Retinal pigment epithelial cell (primary cell): ENCODE measurements around the gene EPS8L3.

Experiments used
- DNase-seq: peaks from one replicate; pipeline ENCODE4 v3.0.0-alpha.2; 2010; ENCODE audit warnings: low read depth
- H3K4me3 ChIP-seq: 2 replicates; pipeline ENCODE4 v1.5.1; 2011; ENCODE audit warnings: mild to moderate bottlenecking, low read length, control low read depth, moderate library complexity
- TF ChIP-seq, protein P1 (sequence below): conservative IDR thresholded peaks from 2 replicates; pipeline ENCODE4 v1.5.1; 2011; ENCODE audit warnings: low read depth, low read length, control low read depth, inconsistent platforms

EPS8L3 gene, protein sequence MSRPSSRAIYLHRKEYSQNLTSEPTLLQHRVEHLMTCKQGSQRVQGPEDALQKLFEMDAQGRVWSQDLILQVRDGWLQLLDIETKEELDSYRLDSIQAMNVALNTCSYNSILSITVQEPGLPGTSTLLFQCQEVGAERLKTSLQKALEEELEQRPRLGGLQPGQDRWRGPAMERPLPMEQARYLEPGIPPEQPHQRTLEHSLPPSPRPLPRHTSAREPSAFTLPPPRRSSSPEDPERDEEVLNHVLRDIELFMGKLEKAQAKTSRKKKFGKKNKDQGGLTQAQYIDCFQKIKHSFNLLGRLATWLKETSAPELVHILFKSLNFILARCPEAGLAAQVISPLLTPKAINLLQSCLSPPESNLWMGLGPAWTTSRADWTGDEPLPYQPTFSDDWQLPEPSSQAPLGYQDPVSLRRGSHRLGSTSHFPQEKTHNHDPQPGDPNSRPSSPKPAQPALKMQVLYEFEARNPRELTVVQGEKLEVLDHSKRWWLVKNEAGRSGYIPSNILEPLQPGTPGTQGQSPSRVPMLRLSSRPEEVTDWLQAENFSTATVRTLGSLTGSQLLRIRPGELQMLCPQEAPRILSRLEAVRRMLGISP

DNA sequence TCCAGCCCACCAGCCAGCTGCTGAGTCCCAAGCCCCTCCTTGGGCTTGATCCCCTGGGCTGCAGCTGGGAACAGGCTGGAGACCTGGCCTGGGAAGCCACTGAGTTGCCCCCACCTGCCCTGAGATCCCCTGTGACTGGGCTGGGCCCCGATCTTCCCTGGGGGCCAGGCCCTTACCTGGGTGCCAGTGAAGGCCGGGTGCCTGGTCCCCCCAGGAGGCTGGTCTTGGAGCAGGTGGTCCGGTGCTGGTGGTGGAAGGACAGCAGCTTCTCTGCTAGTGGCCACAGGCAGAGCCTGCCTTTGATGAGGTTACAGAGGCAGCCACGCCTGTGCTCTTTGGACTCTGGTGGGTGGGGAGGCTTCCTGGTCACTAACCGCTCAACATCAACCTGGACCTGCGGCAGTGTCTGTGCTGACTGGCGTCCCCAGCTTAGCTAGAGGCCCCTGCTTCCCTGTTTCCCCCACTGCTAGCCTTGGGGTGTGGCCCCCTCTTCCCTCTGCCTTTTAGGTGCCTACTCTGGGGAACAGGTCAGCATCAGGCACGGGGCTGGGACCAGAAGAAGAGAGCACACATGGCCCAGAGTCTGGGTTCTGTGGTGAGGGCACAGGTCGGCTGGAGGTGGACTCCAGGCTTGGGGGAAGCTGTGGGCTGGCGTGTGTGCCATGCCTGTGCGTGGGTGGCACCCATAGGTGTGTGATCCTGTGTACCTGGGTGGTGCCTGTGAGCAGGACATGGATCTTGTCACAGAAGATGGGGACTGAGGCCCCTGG, at the start of gene EPS8L3:
TSS of gene EPS8L3 (minus strand) at position 278 of the 770 bp plus-strand sequence. CDS start 2,174 bp downstream, outside the sequence.
- no peak for DNase-seq
- TF ChIP-seq, protein P1, sequence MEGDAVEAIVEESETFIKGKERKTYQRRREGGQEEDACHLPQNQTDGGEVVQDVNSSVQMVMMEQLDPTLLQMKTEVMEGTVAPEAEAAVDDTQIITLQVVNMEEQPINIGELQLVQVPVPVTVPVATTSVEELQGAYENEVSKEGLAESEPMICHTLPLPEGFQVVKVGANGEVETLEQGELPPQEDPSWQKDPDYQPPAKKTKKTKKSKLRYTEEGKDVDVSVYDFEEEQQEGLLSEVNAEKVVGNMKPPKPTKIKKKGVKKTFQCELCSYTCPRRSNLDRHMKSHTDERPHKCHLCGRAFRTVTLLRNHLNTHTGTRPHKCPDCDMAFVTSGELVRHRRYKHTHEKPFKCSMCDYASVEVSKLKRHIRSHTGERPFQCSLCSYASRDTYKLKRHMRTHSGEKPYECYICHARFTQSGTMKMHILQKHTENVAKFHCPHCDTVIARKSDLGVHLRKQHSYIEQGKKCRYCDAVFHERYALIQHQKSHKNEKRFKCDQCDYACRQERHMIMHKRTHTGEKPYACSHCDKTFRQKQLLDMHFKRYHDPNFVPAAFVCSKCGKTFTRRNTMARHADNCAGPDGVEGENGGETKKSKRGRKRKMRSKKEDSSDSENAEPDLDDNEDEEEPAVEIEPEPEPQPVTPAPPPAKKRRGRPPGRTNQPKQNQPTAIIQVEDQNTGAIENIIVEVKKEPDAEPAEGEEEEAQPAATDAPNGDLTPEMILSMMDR, result no peak
- no peak within 1 kb of the TSS for H3K4me3 ChIP-seq

DNA sequence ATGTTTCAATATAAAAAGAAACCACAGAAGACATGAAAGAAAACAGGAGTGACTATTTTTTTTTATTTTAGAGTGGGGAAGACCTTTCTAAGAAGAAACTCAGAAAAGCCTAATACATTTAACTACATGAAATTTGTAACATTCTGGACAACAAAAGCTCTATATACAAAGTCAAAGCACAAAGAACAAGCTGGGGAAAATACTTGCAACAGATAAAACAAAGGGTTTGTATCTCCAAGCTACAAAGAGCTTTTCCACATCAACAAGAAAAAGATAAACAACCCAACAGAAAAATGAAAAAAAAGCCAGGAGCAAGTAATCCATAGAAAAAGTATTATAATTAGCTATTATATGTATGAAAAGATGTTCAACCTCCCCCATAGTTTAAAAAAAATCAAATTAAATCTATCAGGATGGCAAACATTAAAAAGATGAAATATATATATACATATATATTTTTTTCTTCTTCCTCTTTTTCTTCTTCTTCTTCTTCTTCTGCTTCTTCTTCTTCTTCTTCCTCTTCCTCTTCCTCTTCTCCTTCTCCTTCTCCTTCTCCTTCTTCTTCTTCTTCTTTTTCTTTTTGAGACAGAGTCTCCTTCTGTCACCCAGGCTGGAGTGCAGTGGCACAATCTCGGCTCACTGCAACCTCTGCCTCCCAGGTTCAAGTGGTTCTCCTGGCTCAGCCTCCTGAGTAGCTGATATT, 49.1 kb upstream of the EPS8L3 start:
- DNase-seq, result no peak
- H3K4me3 ChIP-seq, result no peak overlapping the region
- TF ChIP-seq, protein P1, result no peak

DNA sequence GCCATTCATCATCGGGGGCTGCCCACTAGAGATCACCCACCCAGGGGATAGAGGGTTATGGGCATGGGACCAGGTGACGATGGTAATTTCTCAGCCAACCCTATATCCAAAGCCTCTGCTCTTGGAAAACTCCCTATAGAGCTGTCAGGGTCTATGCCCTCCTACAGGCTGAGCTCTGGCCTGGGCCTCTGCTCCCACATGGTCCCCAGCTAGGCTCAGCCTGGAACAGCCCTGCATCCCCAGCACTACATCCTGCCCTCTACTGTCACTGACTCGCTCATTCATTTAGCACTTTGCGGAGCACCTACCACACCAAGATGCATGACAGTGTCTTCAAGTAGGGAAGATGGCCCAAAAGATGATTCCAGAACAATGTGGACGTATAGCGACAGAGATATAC, 45.0 kb upstream of the EPS8L3 start:
- no peak overlapping the region for H3K4me3 ChIP-seq
- DNase-seq, result no peak
- TF ChIP-seq, protein P1, result no peak

DNA sequence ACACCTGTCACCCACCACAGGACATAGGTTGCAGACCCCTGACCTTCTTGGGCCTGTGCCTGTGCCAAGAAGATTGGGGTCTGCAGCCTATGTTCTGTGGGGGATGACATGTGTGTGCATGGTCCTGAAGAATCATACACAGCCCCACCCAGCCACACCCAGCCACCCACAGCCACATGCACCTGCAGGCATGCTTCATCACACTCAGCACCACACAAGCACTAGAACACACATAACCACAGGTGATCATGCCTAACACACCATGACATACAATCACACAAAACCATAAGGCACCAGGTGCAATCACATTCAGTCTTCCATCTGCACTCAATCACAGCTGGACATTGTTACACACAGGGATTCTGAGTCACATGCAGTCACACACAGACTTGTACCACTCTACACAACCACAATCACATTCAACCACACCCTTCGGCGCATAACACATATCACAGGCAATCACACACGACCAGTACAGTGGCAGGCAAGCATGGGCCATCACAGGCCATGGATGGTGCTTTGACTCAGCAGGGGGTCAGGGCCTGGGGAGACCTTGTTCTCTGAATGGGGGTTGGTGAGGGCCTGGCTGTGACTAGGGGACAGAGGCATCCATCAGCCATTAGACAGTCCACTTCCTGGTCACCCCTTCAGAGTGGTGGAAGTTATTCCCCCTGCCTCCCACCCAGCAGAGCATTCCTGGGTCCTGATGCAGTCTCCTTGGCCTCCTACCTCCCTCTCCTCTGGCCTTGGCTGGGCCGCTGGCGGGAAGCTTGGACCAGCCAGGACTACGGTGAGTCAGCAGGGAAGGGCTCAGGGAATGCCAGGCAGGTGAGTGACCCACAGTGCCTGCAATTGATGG, 44.3 kb upstream of the EPS8L3 start:
- H3K4me3 ChIP-seq, result no peak overlapping the region
- TF ChIP-seq, protein P1, result no peak
- DNase-seq, result no peak

DNA sequence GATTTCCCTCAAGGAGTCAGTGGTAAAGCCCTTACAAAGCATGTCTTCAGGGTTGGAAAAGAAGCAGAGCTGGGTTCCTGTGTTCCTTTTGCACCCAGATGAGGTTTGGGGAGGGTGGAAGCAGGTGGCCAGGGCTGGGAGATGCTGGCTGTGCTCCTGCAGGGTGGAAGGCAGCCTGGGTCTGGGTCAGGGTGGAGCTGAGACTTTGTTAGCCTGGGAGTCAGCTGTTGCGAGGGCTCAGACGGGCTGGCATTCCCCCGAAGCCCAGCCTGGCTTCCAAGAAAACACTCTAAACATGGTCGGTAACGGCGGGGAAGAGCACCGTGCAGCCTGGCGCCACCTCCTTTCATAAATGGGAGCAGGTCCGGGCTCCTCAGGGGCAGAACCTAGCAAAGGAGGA, 43.7 kb upstream of the EPS8L3 start:
- DNase-seq, result no peak
- TF ChIP-seq, protein P1, result no peak
- H3K4me3 ChIP-seq, result no peak overlapping the region
